GM19372 (cell line): ENCODE results near the gene TXNDC16.
"Not testable (repeated sequence)": the region's sequence is repeated elsewhere in the genome, so short reads cannot be mapped to it uniquely, and the experiment has no call there.

Experiments
- ATAC-seq: cut with Tn5 transposase; IDR thresholded peaks from one replicate; pipeline ENCODE4 v1.9.1; 2021; ENCODE audit warnings: mild to moderate bottlenecking, low read depth, moderate library complexity; ENCODE audit not compliant: unreplicated experiment

The TXNDC16 gene

GRCh38 chr14:52545584-52546317 is 6.6 kb downstream of the TXNDC16 start:
- ATAC-seq, result no peak

DNA sequence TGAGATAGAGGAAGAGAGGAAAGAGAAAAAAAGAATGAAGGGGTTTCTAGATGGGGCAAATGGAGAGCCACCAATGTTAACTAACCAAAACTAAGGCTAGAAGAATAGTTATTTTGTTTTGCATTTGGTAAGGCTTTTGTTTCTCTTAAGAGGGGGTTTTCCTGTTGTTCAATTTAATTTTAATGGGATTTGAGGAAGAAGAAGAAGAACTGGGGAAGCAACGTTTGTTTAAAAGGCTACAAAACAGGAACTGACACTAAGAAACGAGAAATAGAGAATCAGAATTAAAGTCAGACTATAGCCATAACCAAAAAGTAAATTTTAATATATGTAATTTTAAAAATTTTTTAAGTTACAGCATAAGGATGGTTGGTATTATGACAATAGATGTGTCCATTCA is 13.7 kb downstream of the TXNDC16 start:
- no peak for ATAC-seq

GRCh38 chr14:52536269-52536668 is 16.0 kb downstream of the TXNDC16 start:
- ATAC-seq, result no peak

- ATAC-seq, result no peak
Observed at GRCh38 chr14:52531481-52531880, 20.8 kb downstream of the TXNDC16 start.

GRCh38 chr14:52527052-52527451 is 25.3 kb downstream of the TXNDC16 start:
- no peak for ATAC-seq

DNA sequence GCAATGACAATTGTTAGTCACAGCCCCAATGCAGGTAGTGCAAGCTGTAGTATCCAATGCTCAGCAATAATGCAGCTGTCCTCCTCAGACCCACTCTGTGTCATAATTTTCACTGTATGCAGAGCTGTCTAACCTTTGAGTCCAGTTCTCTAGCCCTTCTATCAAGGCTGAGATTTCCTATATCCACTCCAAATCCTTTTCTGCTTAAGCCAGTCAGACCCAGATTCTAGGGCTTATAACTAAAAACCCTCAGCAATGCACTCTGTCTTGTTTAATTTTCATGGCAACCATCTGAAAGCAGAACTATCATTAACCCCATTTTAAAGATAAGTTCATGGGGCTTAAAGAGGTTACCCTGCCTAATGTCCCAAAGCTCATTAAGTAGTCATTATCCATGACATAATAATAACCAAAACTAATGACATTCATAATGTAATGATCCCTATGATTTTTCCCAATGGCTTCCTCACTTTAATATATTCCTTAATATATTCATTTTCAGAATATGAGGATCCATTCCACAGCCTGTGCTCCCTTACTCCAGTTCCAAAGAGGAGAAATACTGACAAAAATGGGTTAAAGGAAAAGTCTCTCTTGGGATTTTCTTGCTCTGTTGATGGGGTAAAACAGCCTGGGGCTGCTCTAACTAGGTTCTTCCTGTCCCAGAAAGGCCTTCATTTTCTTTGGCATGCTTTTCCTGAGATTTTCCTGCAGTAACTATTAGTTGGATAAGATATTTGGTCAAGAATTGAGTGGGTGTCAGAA is 29.5 kb downstream of the TXNDC16 start:
- no peak for ATAC-seq

DNA sequence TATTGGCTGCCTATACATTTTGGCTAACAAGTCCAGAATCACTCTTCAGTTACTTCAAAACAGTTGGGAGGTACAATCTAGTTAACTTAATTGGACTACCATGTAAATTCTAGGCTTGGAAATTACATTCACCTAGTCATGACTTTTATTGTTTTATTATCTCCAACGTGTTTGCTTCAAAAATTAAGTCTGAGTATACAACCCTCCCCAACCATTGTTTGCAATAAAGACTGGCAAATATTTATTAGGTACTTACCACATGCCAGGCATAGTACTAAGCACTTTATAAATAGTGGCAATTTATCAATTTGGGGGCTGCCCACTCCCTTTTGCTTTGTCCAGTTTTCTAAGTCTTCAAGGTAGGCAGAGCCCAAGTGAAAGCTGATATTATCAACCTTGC is 30.3 kb downstream of the TXNDC16 start:
- no peak for ATAC-seq

DNA sequence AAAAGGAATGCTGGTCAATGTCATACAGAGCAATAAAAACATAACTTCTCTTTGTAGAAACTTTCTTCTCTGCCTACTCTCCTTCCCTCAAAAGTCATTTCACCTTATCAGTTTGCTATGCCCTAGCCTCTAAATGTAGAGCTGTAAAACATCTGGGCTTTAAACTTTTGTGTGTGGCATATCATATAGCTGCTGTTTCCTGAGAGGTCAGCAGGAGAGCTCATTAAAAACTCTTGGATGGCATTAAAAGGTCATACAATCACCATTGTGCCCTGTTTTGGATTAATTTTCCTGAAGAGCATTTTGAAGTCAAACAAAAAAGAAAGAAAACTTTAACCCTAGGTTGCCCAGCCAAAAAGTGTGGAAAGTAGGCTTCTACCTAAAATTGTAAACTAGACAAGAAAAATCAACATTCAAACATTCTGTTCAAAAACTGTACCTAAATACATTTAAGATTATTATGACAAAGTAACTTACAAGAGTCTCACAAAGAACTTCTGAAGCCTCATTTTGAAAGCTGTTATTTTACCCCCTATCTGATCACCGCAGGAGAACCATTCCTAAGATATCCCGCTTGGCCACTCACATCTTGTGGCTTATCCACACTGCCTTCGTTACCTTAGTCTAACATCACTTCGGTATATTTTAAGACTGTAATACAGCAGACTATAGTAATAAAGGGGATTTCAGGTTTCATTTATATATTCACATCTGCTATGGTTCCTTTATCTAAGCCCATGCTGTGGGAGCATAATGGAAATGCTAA is 38.1 kb downstream of the TXNDC16 start:
- ATAC-seq, result no peak

DNA sequence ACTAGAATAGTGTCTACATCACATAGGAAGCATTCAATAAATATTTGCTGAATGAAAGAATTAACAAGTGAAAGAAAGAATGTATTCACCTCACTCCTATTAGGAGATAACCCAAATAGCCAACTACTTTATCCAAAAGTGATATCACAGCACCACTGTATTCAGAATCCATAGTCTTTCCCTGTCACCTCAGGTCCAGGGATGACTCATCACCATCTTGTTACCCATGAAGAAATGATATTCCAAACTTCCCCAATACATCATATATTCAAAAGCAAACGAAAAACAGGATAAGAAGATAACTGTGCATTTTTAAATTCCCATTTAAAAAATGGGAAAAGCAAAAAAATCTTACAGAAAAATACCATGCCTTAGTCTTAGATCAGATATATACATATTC is 39.1 kb downstream of the TXNDC16 start:
- no peak for ATAC-seq

- ATAC-seq, result no peak
Observed at GRCh38 chr14:52494444-52494843, 57.9 kb downstream of the TXNDC16 start.

GRCh38 chr14:52485350-52485960 is 66.8 kb downstream of the TXNDC16 start:
- ATAC-seq, result no peak

GRCh38 chr14:52481864-52482263 is 70.4 kb downstream of the TXNDC16 start:
- no peak for ATAC-seq

GRCh38 chr14:52473557-52473956 is 78.7 kb downstream of the TXNDC16 start:
- no peak for ATAC-seq

DNA sequence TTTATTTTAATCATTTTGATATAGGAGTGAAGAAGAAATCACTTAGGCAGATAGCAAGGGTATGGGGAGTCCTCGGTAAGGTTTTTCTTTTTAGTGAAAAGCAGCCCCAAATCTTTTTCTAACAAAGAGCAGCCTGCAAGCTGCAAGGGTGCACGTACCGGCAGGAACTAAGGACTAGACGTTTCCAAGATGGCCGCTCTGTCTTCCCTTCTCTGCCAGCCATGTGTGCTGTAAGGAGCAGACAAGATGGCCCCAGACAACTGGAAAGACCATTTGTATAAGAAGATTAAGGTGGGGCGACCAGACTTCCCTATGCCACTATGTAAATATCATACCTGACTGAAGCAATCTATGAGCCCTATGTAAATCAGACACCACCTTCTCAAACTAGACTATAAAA is 79.6 kb downstream of the TXNDC16 start:
- ATAC-seq, result no peak

- not testable (repeated sequence) for ATAC-seq
Observed at GRCh38 chr14:52472251-52472650, 80.1 kb downstream of the TXNDC16 start.

- no peak for ATAC-seq
Observed at GRCh38 chr14:52467515-52468266, 84.6 kb downstream of the TXNDC16 start.

GRCh38 chr14:52464175-52464574 is 88.1 kb downstream of the TXNDC16 start:
- no peak for ATAC-seq

DNA sequence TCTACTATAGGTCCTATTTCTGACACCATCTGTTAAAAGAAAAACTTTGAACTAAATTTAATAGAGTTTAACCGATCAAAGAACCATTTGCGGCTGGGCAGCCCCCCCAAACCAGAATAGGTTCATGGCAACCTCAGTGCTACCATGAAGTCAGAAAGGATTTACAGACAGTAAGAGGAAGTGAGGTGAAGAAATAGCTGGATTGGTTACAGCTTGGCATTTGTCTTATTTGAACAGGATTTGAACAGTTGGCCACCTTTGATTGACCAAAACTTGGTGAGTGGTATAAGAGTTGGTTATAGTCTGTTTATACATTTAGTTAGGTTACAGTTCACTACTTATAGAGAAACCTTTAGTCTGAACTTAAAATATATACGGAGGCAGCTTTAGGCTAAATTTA is 88.9 kb downstream of the TXNDC16 start:
- ATAC-seq, result no peak

- no peak for ATAC-seq
Observed at GRCh38 chr14:52461721-52462120, 90.6 kb downstream of the TXNDC16 start.

DNA sequence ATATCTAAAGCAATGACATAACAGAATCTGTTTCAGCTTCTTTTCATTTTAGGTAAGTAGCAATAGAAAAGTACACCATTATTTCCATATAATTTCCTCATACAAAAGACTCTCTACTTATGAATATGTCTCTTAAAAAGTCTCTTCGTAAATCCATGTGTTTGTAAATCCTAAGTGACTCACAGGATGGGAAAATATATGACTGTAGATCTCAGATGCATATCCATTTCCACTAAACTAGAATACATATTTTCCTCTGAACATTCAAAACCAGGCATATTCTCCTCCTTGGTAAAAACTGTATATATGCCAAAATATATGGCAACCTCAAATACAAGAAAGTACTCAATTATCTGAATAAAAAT is 93.6 kb downstream of the TXNDC16 start:
- no peak for ATAC-seq
